HG03108 (cell line): ENCODE data around the gene ALK.

Experiments
- ATAC-seq: cut with Tn5 transposase; IDR thresholded peaks from one replicate; pipeline ENCODE4 v1.9.1; 2021; ENCODE audit warnings: moderate library complexity; ENCODE audit not compliant: unreplicated experiment

Gene ALK

DNA sequence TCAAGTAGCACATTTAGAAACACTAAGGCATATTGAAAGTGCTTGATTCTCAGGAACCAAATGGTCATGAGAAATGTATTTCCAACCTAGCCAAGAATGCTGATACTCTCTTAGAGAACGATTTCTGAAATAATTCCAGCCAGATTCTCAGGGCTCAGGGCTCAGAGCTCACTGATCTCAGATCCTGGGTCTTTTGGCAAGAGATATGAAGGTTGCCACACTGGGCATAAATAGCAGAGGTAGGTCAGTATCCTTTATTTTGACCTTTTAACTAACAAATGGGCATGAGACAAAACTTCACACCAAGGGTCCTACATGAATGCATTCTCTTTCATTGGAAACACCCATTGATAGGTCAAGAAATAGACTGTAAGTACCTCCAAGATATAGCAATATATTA lies 364.1 kb downstream of the ALK start:
- ATAC-seq = no peak

DNA sequence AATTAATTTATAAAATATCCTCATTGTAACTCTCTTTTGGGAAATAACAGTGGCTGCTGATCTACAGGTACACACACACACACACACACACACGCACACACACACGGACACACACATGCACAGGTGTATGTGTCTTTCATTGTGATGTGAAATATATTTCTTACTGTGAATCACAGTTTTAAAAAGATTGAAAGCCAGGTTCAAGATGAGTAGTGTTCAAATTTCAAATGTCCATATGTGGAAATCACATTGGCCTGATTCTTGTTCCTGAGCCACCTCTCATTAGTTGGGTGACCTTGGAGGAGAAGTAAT lies 372.4 kb downstream of the ALK start:
- no peak for ATAC-seq

DNA sequence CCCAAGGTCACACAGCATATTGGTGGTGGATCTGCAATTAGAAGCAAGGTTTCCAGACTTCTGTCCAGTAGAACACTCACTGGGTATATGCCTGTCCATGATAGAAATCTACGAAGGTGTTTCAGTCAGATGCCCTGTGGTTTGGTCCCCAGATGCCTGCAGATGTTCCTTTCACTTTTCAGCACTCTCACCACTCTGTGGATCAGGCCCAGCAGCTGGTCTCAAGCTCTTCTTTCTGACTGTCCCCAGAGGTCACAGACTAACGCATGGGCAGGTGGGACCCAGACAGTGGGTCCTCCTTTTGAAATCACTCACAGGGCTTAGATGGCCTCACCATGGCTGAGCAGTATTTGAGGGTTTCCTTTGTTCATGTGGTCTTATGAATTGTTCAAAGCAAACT lies 376.5 kb downstream of the ALK start:
- no peak for ATAC-seq

DNA sequence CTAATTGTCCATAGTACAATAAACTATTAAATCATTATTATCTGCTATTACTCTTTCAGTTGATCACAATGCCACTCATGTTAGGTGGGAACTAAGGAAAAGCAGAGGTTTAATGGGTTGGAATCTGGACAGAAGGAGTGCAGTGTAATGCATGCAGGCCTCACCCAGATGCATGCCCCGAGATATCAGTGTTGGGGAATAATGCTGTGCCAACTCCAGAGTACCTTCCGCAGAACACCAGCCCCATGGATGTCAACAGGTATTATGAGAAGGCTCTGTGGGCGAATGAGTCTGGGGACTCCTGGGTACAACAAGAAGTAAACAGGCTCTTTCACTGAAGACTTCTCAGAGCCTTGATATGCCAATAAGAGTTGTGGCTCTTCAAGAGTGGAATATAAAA lies 377.4 kb downstream of the ALK start:
- ATAC-seq = no peak

DNA sequence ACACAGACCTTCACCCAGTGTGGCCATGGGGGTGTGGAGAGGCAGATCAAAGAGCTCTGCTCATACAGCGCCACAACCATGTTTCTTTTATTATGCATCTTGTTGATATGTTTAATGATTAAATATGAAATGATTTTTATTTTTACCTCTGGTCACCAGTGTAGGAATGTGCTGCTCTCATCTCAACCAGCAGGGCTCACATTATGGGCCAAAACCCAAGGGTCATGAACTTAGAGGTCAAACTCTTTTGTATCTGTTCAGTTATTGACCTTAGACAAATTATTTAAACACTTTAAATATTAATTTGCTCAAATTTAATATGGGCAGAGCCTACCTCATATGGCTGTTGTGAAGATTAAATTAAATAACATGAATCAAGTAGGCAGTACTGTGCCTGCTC lies 386.2 kb downstream of the ALK start:
- ATAC-seq = no peak

DNA sequence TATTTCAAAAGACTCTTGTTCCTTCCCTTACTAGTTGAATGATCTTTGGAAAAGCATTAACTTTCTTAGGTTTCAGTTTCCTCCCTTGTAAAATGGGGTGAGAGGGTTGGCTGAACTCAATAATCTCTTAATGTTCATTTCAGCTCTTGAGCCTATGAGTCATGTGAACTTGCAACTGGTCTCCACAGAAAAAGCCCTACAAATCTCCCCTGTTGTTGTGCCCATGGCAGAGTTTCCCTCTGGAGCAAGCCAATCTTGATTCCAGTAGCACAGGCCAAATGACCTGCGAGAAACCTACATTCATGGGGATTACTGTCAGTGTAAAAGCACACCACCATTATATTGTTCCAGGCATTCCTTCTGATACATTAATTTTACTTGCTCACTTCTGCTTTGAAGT lies 388.9 kb downstream of the ALK start:
- no peak for ATAC-seq

DNA sequence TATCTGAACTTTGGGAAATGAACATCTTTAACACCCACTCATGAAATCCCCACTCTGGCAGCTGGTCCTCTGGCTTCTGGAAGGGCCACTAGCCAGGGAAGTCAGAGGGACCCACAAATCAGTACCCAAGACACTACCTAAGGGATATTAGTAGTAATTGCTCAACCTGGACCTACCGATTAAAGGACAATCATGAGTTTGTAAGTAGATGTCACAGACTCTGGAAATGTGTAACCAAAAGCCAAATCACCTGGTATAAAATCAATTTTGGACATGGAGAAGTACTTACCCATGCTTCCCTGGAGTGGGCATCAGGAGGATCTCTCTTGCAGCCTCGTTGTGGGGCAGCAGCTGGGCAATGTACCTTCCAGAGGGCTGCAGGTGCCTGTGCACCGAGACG lies 389.8 kb downstream of the ALK start:
- ATAC-seq = no peak

DNA sequence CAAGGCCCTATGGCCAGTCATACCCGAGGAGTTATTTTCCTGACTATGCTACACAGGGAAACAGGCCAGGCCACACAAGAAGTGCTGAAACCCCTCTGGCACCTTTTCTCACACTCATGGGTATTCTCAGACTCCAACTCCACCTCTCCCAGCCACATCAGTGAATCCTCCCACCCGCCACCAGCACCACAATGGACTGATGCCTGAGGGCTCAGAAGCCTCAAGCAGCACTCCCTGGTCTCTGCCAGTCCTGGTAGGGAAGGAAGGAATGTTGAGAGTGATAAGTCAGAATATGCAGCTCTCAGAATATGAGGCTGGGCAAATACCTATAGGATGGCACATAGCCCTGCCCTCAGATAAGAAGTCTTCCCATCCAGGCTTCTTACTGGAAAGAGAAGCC lies 391.1 kb downstream of the ALK start:
- no peak for ATAC-seq

DNA sequence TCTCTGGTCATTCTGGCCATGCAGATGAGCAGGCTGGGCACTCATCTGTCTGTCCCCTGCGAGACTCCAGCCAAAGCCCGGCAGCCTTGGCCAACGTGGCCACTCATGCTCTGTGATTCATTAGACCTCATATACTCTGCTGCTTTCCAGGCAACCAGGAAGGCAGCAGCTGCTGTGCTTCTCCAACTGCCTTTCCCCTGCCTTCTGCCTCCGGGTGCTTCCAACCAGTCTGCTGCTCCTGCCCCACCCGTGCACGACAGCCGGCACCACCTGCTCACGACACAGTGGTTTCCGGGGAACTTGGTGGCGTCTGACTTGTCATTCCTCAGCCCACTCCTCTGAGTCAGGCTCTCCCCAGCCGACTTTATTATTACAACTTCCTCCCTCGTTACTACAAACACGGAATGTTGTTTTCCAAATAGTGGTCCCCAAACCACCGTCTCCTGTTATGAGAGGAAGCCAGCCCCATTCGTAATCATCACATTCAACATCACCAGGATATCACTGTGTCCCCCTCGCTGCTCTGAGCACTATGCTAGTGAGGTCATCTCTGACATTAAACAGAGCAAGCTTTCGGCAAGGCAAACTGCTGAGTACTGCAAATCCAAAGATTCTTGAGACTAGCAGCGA lies 392.4 kb downstream of the ALK start:
- no peak for ATAC-seq

DNA sequence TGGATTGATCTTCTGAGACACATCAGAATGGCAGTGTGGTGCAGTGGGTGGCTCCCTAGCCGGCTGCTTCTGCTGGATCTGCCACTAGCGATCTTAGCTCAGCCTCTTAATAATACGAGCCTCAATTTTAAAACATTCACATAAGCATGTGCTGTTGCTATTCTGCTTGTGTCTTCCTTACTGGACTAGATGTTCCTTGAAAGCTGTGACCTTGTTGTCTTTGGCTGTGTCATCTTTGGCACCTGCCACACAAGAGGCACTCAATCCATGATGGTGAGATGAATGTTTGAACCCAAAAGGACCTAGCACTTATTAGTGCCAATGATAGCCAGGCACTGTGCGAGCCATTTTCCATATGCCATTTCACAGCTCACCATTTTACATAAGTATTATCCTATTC lies 393.0 kb downstream of the ALK start:
- no peak for ATAC-seq

DNA sequence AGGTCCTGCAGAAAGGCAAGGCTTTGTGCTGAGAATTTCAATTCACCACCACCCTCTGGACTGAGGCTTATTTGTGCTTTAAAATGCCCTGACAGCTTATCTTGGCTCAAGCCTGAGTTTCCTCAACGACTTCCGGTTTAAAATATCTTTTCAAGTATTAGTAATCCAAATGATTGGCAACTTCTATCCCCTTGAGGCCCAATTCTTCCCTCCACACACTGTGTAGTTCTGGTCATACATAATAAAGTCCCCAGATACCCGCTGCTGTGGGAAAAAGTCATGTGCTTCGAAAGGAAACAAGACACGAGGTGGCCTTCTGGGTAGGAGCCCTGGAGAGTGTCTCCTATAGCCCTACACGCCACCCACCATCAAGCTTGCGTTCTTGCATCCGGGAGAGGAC lies 393.4 kb downstream of the ALK start:
- ATAC-seq = no peak

DNA sequence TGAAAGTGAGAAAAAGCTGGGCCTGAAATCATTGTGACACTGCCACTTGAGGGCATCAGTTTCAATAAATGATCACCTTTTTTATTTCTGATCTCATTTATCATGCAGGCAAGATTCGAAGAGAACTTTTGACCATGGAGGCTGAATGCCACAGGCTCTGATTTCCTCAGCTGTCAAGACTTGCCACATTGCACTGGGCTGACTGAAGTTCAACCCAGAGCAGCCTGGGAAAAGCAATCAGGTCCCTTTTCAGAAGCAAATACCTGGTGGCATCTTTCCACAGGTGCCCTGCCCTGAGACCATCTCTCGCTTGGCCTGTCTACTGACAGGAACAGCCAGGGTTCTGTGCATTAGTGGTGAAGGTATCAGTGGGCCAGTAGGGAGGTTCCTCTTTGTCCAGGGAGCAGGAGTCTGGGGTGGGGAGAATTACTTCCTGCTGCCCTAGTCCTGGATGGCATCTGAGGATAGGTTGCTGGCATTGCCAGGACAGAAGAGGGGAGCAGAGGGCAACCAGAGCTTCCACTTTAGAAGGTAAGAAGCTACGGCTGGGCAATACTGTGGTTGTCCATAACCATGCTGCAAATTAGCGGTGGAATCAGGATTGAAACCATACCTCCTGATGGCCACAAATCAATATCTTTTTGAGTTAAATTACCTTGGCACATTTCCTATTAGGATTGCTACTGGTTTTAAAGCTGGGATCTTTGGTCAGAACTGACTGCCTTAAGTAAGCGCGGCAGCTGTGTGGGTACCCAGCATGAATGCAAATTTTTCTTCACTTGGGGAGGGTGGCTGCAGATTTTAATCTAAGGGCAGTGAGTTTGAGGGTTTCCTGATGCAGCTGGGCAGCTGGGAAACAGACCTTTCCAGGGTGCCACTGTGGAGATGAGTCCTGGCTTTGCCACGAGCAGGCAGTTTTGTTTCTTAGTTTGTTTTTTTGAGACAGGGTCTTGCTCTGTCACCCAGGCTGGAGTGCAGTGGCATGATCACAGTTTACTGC lies 394.5 kb downstream of the ALK start:
- no peak for ATAC-seq

DNA sequence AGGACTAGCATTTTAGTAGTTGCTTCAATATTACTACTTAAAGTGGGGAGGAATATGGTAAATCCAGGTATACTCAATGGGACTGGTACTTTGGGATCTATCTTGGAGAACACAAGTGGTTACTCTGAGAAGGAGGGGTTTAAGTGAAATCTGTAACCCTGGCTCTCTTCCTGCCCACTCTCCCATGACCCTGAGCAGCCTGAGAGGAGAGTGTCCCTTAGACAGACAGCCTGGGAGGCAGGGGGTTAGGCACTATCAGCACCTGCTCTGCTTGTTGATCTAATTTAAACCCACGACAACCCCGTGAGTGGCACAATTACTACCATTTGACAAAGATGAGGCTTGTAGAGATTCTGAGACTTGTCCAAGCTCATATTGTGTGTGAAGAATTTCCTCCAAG lies 395.5 kb downstream of the ALK start:
- no peak for ATAC-seq

DNA sequence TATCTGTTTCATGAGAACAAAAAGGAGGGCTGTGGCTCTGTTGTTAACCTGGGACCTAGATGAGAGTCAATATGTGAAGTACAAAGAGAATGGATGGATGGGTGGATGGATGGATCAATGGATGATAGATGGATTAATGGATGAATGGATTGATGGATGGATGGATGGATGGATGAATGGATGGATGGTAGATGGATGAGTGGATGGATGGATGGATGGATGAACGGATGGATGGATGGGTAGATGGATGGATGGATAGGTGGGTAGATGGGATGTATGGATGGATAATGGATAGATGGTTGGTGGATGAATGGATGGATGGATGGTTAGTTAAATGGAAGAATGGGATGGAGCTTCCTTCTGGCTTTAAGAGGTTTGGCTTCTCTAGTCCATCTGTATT lies 396.7 kb downstream of the ALK start:
- no peak for ATAC-seq

DNA sequence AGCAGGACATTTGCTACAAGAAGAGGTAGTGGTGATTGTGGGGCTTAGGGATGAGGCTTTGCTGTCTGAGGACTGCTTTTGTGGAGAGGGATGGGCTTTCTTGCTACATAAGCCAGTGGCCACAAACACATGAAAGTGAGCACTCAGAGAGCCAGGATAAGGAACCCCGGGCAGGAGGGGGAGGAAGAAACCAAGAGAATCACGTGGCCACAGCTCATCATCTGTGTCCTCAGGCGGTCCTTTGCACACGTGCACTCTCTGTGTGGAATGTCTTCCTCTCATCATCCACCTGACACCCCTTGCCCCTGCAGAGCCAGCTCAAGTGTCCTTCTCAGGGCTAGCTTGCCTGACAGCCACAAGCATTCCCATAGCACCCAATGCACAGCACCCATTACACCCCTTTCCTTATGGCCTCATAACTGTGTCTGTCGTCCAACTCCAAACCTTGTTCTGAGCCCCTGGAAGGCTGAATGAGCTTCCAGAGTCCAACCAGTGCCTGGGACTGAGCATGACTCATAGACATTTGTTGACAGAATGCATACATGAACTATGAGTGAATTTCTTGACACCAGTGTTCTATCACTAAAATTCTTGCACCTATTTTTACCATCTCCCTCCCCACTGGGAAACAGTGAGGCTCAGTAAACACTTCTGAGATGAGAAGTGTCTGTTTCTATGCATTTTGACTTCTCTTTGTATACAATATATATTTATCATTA lies 398.3 kb downstream of the ALK start:
- ATAC-seq = no peak

DNA sequence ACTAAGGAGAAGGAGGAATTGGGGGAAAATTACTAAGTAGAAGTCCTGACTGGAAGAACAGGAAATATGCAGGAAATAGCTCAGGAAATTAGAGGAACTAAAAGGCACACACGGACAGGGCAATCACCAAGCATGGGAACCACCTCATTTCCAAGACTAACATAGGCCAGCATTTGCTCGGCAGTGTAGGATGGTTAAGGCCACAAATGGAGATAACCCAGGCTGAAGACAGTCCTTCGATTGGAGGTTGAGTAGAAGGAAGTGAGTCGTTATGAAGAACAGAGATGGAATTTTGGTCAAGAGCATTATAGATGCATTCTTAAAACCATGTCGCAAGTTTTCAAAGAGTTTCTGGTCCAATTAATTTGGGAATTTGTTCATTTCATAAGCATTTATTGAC lies 401.4 kb downstream of the ALK start:
- no peak for ATAC-seq

DNA sequence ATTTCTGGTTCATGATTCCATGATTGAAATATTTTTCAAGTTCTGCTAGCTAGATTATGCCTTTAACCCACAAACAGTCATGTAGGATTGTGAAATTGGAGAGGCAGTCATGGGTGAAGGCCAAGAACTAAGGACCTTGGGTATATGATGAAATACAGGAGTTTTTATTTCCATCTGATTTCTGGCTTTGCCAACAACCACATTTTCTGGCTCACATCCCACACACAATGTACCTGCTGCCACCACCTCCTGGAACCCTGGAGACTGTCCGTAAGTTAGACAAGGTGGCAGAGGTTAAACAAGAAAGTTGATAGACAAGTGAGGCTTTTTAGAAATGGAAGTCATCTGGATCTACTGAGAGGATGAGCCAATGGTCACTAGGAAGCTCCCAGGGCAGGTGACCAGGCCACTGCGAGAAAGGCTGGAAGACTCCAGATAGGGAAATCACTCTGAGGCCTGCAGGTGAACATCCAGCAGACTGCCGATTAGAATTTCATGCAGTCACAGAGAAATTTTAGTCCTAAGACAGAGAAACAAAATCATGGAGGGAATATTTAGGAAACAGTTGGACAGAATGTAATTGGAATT lies 402.0 kb downstream of the ALK start:
- no peak for ATAC-seq

DNA sequence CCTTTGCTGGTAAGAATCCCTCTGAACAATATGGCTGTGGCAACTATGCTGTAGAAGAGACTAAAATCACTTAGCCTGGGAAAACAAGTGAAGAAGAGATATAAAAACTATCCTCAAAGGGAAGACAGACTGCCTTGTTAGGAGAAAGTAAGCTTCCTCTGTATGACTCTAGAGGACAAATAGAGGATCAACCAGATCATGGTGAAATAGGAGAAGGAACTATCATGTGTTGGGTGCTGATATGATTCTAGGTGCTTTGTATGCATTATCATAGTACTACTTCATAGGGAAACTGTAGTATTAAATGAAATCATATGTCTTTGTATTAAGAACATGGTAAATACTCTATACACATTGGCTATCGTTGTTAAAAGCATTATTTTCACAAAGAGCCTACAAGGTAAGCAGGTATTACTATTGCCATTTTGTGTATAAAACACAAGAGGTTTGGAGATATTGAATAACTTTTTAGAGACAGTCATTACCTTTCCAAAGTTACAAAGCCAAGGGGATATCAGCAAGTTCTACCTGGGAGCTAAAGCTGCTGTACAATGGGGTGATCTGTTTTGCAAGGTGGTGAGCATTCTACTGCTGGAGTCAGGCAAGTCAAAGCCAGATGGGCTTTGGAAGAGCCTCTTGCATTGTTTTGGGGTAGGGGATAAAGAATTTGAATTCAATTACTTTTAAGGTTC lies 402.6 kb downstream of the ALK start:
- no peak for ATAC-seq

DNA sequence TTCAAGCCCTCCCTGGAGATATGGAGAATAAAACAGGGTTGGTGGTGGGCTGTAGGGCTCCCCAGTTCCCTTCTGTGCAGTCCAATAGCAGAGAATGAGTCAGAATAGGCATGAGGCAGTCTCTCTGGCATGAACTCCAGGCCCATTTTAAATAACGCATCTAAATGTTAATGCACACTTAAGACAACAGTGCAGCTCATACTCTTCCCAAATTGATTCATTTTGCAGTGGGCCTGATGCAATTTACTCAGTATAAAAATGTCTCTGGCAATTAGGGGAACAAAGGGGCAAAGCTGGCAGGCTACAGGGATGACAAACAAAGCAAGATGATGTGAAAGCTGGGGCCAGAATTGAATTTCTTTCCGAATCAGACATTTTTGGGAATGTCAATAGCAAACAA lies 403.4 kb downstream of the ALK start:
- no peak for ATAC-seq

DNA sequence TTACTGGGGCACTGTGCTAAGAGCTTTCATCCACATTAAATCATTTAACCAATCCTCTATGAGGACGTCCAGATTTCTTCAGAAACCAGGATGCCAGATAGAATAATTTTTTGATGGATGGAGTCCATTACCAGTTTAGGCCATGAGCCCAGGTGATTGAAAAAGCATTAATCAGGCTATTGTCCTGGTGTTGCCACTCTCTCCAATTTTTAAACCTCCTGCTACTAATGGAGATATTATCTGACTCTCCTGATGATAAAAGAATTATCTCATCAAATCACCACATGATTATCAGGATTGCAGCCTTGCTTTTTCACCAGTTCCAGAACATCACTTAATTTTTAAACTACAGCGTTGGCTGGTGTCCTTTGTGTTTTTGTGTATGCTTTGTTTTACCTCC lies 404.0 kb downstream of the ALK start:
- ATAC-seq = no peak

DNA sequence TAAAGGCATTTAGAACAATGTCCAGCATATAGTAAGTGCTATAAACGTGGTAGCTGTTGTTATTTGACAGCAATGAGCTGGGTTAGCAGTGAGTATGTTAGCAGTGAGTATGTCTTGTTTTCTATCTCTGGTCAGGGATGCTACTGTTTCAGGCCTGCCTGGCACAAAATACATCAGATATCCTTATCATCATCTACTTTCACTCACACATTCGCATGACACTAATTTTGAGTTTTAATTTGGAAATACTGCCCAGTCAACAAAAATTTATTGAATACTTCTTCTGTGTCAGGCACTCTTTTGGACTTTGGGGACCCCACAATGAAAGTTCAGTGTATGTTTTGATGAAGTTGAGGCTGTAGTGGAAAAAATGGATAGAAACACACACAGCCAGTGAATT lies 404.6 kb downstream of the ALK start:
- no peak for ATAC-seq
